ENCODE data around the gene APAF1.

DNA sequence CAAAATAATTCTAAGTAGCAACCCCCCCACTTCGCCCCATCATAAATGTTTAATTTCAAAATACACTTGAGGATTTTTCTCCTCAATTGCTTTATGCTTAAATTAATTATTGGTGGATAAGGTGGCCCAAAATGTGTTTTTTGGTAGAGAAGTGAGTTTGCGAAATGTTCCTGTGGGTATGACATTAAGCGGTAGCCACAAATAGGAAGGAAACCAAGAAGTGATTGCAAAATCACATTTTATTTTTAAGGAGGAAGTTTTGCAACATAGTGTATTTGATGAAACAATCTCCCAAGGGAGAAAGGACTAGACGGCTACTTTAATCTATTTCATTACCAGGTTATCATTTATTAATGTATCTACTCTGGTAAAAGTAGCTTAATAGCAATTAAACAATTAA, 26.1 kb upstream of the APAF1 start:
- TF ChIP-seq, protein P1, sequence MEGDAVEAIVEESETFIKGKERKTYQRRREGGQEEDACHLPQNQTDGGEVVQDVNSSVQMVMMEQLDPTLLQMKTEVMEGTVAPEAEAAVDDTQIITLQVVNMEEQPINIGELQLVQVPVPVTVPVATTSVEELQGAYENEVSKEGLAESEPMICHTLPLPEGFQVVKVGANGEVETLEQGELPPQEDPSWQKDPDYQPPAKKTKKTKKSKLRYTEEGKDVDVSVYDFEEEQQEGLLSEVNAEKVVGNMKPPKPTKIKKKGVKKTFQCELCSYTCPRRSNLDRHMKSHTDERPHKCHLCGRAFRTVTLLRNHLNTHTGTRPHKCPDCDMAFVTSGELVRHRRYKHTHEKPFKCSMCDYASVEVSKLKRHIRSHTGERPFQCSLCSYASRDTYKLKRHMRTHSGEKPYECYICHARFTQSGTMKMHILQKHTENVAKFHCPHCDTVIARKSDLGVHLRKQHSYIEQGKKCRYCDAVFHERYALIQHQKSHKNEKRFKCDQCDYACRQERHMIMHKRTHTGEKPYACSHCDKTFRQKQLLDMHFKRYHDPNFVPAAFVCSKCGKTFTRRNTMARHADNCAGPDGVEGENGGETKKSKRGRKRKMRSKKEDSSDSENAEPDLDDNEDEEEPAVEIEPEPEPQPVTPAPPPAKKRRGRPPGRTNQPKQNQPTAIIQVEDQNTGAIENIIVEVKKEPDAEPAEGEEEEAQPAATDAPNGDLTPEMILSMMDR (IDR thresholded peaks at IDR 0.05), result no peak
- no peak for TF ChIP-seq EZH2 (IDR thresholded peaks at IDR 0.05; ENCODE audit: borderline replicate concordance, insufficient read depth, low read depth, low read length, poor library complexity, severe bottlenecking)
